Measurements from ENCODE around the gene ANKFY1.

GRCh38 chr17:4144422-4144747 is 119.4 kb downstream of the ANKFY1 start:
- no peak for TF ChIP-seq EZH2 (IDR thresholded peaks at IDR 0.05; ENCODE audit: low read length, unreplicated experiment)
- TF ChIP-seq CTCF (conservative IDR thresholded peaks at IDR 0.05; ENCODE audit: low read depth, low read length): no peak
- TF ChIP-seq EZH2phosphoT487 (IDR thresholded peaks at IDR 0.05; ENCODE audit: borderline replicate concordance, low read length): no peak

Measured in PC-3 (cell line).